Measurements from ENCODE around the gene PKN2.
"Not testable (repeated sequence)": the region's sequence is repeated elsewhere in the genome, so short reads cannot be mapped to it uniquely, and the experiment has no call there.

The PKN2 gene

GRCh38 chr1:88680911-88681622 lies 3.0 kb upstream of the PKN2 start:
- no peak for DNase-seq

GRCh38 chr1:88684482-88685258 lies 597 bp downstream of the PKN2 start:
- peak; percentile 49 for DNase-seq

- DNase-seq: no peak
These were observed 1.2 kb downstream of the PKN2 start for GRCh38 chr1:88685259-88685620.

- no peak for DNase-seq
These were observed 7.5 kb downstream of the PKN2 start for GRCh38 chr1:88691540-88691939.

GRCh38 chr1:88695781-88696180 lies 11.7 kb downstream of the PKN2 start:
- no peak for DNase-seq

GRCh38 chr1:88697503-88697902 lies 13.4 kb downstream of the PKN2 start:
- no peak for DNase-seq

- DNase-seq: no peak
These were observed 14.1 kb downstream of the PKN2 start for GRCh38 chr1:88698140-88698539.

GRCh38 chr1:88698764-88699163 lies 14.7 kb downstream of the PKN2 start:
- DNase-seq: no peak

- no peak for DNase-seq
These were observed 16.4 kb downstream of the PKN2 start for GRCh38 chr1:88700425-88701013.

- DNase-seq: peak; percentile 36
These were observed 17.2 kb downstream of the PKN2 start for GRCh38 chr1:88701275-88701674.

- DNase-seq: not testable (repeated sequence)
These were observed 17.7 kb downstream of the PKN2 start for GRCh38 chr1:88701793-88702192.

- DNase-seq: no peak
These were observed 23.9 kb downstream of the PKN2 start for GRCh38 chr1:88708011-88708410.

GRCh38 chr1:88712907-88713306 lies 28.8 kb downstream of the PKN2 start:
- DNase-seq: not testable (repeated sequence)

- not testable (repeated sequence) for DNase-seq
These were observed 32.5 kb downstream of the PKN2 start for GRCh38 chr1:88716571-88716970.

- no peak for DNase-seq
These were observed 38.4 kb downstream of the PKN2 start for GRCh38 chr1:88722492-88722891.

GRCh38 chr1:88726697-88727096 lies 42.6 kb downstream of the PKN2 start:
- DNase-seq: no peak

- DNase-seq: no peak
These were observed 43.1 kb downstream of the PKN2 start for GRCh38 chr1:88727205-88727604.

GRCh38 chr1:88729297-88729696 lies 45.2 kb downstream of the PKN2 start:
- DNase-seq: no peak

GRCh38 chr1:88730132-88730675 lies 46.1 kb downstream of the PKN2 start:
- peak; percentile 19 for DNase-seq

- no peak for DNase-seq
These were observed 46.9 kb downstream of the PKN2 start for GRCh38 chr1:88730995-88731394.

- DNase-seq: peak; percentile 41
These were observed 47.6 kb downstream of the PKN2 start for GRCh38 chr1:88731475-88732269.

- no peak for DNase-seq
These were observed 51.3 kb downstream of the PKN2 start for GRCh38 chr1:88735382-88735781.

- no peak for DNase-seq
These were observed 51.8 kb downstream of the PKN2 start for GRCh38 chr1:88735909-88736308.
